Smooth muscle cell (in vitro differentiated cells): ENCODE data around the gene BMI1. TPM values are rescaled to one million over a fixed set of nuclear protein-coding genes. Genes with fewer than 3 reads are reported as not detected.

ENCODE experiments used
- DNase-seq: peaks from one replicate; lab custom pipeline; 2025; ENCODE audit not compliant: unreplicated experiment; lab: John Stamatoyannopoulos, UW
- H2AFZ ChIP-seq: fragments of 200-600 bp; sonication (generic); 2 replicates; pipeline ENCODE4 v1.6.0; 2016; ENCODE audit warnings: antibody characterized with exemption, low read depth, mild to moderate bottlenecking
- H3F3A ChIP-seq: fragments of 200-600 bp; sonication (generic); 2 replicates; pipeline ENCODE4 v1.6.0; 2017; ENCODE audit warnings: antibody characterized with exemption, low read depth
- H3K27ac ChIP-seq: fragments of 200-600 bp; sonication (generic); 2 replicates; pipeline ENCODE4 v1.5.1; 2016; ENCODE audit warnings: low read depth, mild to moderate bottlenecking
- H3K27me3 ChIP-seq: fragments of 200-600 bp; sonication (generic); 2 replicates; pipeline ENCODE4 v1.6.1; 2016; ENCODE audit warnings: low read depth, mild to moderate bottlenecking
- H3K36me3 ChIP-seq: fragments of 200-600 bp; sonication (generic); 2 replicates; pipeline ENCODE4 v1.5.1; 2016; ENCODE audit warnings: low read depth
- H3K4me1 ChIP-seq: fragments of 200-600 bp; sonication (generic); 2 replicates; pipeline ENCODE4 v1.5.1; 2016; ENCODE audit warnings: low read depth
- H3K4me2 ChIP-seq: fragments of 200-600 bp; sonication (generic); 2 replicates; pipeline ENCODE4 v1.6.0; 2016; ENCODE audit warnings: mild to moderate bottlenecking
- H3K4me3 ChIP-seq: fragments of 200-600 bp; sonication (generic); 2 replicates; pipeline ENCODE4 v1.5.1; 2016; ENCODE audit warnings: mild to moderate bottlenecking
- H3K79me2 ChIP-seq: fragments of 200-600 bp; sonication (generic); 2 replicates; pipeline ENCODE4 v1.6.0; 2016; ENCODE audit warnings: low read depth, mild to moderate bottlenecking
- H3K9ac ChIP-seq: fragments of 200-600 bp; sonication (generic); 2 replicates; pipeline ENCODE4 v1.6.0; 2016; ENCODE audit warnings: low read depth
- H3K9me3 ChIP-seq: fragments of 200-600 bp; sonication (generic); replicated peaks from 2 replicates; pipeline ENCODE4 v1.5.1; 2016; ENCODE audit warnings: low read depth
- H4K20me1 ChIP-seq: fragments of 200-600 bp; sonication (generic); 2 replicates; pipeline ENCODE4 v1.6.0; 2016; ENCODE audit warnings: low read depth
- CTCF ChIP-seq: fragments of 200-600 bp; sonication (generic); IDR thresholded peaks from 2 replicates; pipeline ENCODE4 v1.5.1; 2017; ENCODE audit warnings: borderline replicate concordance, mild to moderate bottlenecking, antibody characterized with exemption; ENCODE audit not compliant: insufficient read depth, poor library complexity, severe bottlenecking
- whole genome bisulfite sequencing: methylation state at CpG from one replicate; pipeline ENCODE4 v1.1.7; 2016; ENCODE audit warnings: low lambda C conversion rate; 5-methylcytosine and 5-hydroxymethylcytosine counted together
- polyA plus RNA-seq: library from polyadenylated mRNA; unstranded; fragments of >200 nt; fragmentation: Nextera tagmentation; extraction: Ambion mirVana; gene quantifications from 2 replicates; pipeline ENCODE4 v1.2.1, GENCODE V29; 2016
- total RNA-seq: library from RNA; depleted of rRNA; stranded (reverse); fragments of >200 nt; gene quantifications from 2 replicates; pipeline ENCODE4 v1.2.3, GENCODE V29; 2014

The BMI1 gene
- total and polyA plus RNA-seq, 2 experiments from 2014 or later, result 11.4 to 34.5 TPM

DNA sequence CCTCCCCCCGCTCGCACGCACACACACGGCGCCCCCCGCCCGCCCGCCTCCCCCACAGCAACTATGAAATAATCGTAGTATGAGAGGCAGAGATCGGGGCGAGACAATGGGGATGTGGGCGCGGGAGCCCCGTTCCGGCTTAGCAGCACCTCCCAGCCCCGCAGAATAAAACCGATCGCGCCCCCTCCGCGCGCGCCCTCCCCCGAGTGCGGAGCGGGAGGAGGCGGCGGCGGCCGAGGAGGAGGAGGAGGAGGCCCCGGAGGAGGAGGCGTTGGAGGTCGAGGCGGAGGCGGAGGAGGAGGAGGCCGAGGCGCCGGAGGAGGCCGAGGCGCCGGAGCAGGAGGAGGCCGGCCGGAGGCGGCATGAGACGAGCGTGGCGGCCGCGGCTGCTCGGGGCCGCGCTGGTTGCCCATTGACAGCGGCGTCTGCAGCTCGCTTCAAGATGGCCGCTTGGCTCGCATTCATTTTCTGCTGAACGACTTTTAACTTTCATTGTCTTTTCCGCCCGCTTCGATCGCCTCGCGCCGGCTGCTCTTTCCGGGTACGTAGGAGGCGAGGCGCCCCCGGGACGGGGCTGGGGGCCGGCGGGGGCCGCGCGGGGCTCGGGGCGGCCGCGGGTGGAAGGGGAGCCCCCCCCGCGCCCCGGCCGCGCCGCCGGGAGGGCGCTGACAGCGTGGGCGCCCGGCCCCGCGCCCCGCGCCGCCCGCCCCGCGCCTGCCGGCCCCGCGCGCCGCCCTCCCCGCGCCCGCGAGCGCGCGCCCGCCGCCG lies 441 bp downstream of the BMI1 start:
- 1% methylated on average over 23 of the region's 114 CpGs for WGBS
- TF ChIP-seq CTCF, result no peak
- Histone ChIP-seq H2AFZ (peak overlapping the region; percentile 95), H3F3A (peaks cover 6% of the 10 kb centered on the region), H3K9ac (peak overlapping the region; percentile 73), H3K79me2 (peaks cover 18% of the 10 kb centered on the region), H3K4me2 (peak overlapping the region; percentile 95), H3K27me3 (peaks cover 57% of the 10 kb centered on the region), H3K4me3 (peak overlapping the region; percentile 92), H4K20me1 (peaks cover 65% of the 10 kb centered on the region), H3K36me3 (no peaks in the 10 kb centered on the region), H3K9me3 (no peaks in the 10 kb centered on the region), H3K27ac (no peak overlapping the region), H3K4me1 (peaks cover 43% of the 10 kb centered on the region)
- DNase-seq, result no peak

- Histone ChIP-seq H3K27ac (no peak overlapping the region), H3K4me1 (peaks cover 38% of the 10 kb centered on the region), H3K9me3 (no peaks in the 10 kb centered on the region), H3K4me3 (peak overlapping the region; percentile 72), H3K79me2 (peaks cover 15% of the 10 kb centered on the region), H3K9ac (peak overlapping the region; percentile 48), H3F3A (peaks cover 6% of the 10 kb centered on the region), H3K36me3 (no peaks in the 10 kb centered on the region), H2AFZ (no peak overlapping the region), H3K4me2 (peak overlapping the region; percentile 93), H4K20me1 (peaks cover 70% of the 10 kb centered on the region), H3K27me3 (peaks cover 57% of the 10 kb centered on the region)
- WGBS, result 2% methylated on average over 42 of the region's 57 CpGs
- TF ChIP-seq CTCF, result no peak
- no peak for DNase-seq
These were observed 1.2 kb downstream of the BMI1 start for GRCh38 chr10:22321924-22322640.

- 20% methylated on average over 5 of the region's 5 CpGs for WGBS
- Histone ChIP-seq H3K4me1 (peaks cover 31% of the 10 kb centered on the region), H4K20me1 (peaks cover 68% of the 10 kb centered on the region), H3F3A (peaks cover 6% of the 10 kb centered on the region), H3K79me2 (peaks cover 9% of the 10 kb centered on the region), H3K4me2 (peak overlapping the region; percentile 93), H3K4me3 (peak overlapping the region; percentile 72), H3K9me3 (no peaks in the 10 kb centered on the region), H3K27ac (no peak overlapping the region), H3K27me3 (peaks cover 51% of the 10 kb centered on the region), H2AFZ (no peak overlapping the region), H3K9ac (no peak overlapping the region), H3K36me3 (peaks cover 2% of the 10 kb centered on the region)
- no peak for TF ChIP-seq CTCF
- DNase-seq, result no peak
These were observed 1.8 kb downstream of the BMI1 start for GRCh38 chr10:22322641-22323160.
